ENCODE data around the gene CCDC102B.

The CCDC102B gene

DNA sequence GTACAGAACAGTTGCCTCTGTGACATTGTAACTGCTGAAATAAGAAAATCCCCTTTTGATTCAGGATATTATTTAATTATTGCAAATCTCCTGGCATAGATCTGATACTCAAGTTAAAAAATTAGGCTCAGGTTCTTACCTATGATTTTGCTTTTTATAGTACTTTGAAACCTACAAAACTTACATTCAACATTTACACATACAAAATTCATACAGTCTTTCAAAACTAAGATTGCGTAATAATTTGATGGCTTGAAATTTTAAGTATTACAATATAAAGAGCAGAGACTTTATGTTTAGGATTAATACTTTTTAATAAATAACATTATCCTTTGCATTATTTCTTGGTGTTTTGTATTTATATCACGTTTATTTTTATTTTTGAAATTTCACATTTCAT is 291.1 kb downstream of the CCDC102B start:
- DNase-seq (ENCODE audit: low read depth): no peak

GRCh38 chr18:69097349-69097748 is 299.5 kb downstream of the CCDC102B start:
- no peak for DNase-seq (ENCODE audit: low read depth)

DNA sequence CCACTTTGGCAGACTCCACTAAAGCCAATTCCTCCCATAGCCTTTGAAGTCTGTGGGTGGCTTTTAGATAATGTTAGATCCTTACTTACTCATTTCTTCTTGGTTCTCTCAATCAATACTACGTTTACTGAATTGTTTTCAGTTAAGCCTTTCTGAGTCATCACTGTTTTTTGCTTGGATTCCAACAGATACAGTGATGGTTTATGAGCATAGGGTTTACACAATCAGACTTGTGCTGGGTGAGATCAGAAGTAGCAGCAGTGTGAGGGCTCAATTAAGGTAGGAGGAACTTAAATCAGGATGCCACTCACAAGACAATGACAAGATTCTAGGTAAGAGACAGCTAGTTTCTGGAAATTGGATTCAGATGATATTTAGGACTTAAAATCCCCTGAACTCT is 305.1 kb downstream of the CCDC102B start:
- no peak for DNase-seq (ENCODE audit: low read depth)
